ENCODE measurements around the gene CCDC157.

The CCDC157 gene

GRCh38 chr22:30356449-30357235 lies at the start of gene CCDC157, which contains the start of gene SF3A1:
Gene CCDC157 (plus strand): TSS chr22:30357007. CDS start chr22:30366001, 8,994 bp downstream.
Gene SF3A1 (minus strand): TSS chr22:30356894. CDS start chr22:30356792, 102 bp downstream.
- peak; percentile 89 for DNase-seq

GRCh38 chr22:30307041-30307574 lies 49.7 kb upstream of the CCDC157 start:
- DNase-seq = no peak

GRCh38 chr22:30308093-30308492 lies 48.7 kb upstream of the CCDC157 start:
- no peak for DNase-seq

GRCh38 chr22:30308518-30309230 lies 48.1 kb upstream of the CCDC157 start:
- no peak for DNase-seq

- DNase-seq = no peak
These were observed 46.7 kb upstream of the CCDC157 start for GRCh38 chr22:30309951-30310741.

GRCh38 chr22:30310881-30311771 lies 45.7 kb upstream of the CCDC157 start:
- DNase-seq = peak; percentile 57

- peak; percentile 91 for DNase-seq
These were observed 44.8 kb upstream of the CCDC157 start for GRCh38 chr22:30312053-30312452.

GRCh38 chr22:30313527-30314363 lies 43.1 kb upstream of the CCDC157 start:
- DNase-seq = no peak

- DNase-seq = peak; percentile 71
These were observed 41.9 kb upstream of the CCDC157 start for GRCh38 chr22:30314915-30315314.

- no peak for DNase-seq
These were observed 40.7 kb upstream of the CCDC157 start for GRCh38 chr22:30315962-30316576.

- no peak for DNase-seq
These were observed 39.0 kb upstream of the CCDC157 start for GRCh38 chr22:30317778-30318177.

GRCh38 chr22:30318799-30319419 lies 37.9 kb upstream of the CCDC157 start:
- DNase-seq = no peak

- no peak for DNase-seq
These were observed 36.7 kb upstream of the CCDC157 start for GRCh38 chr22:30320021-30320556.

GRCh38 chr22:30321461-30321860 lies 35.3 kb upstream of the CCDC157 start:
- DNase-seq = no peak

GRCh38 chr22:30323246-30323645 lies 33.6 kb upstream of the CCDC157 start:
- DNase-seq = no peak

- peak; percentile 73 for DNase-seq
These were observed 32.6 kb upstream of the CCDC157 start for GRCh38 chr22:30324014-30324730.

- peak; percentile 95 for DNase-seq
These were observed 31.6 kb upstream of the CCDC157 start for GRCh38 chr22:30325065-30325720.

GRCh38 chr22:30325724-30326254 lies 31.0 kb upstream of the CCDC157 start:
- DNase-seq = no peak

All from EL (cell line).